Subcutaneous adipose tissue (tissue), 4 donors: ENCODE data around the gene RASIP1. TPM values are rescaled to one million over a fixed set of nuclear protein-coding genes. Genes with fewer than 3 reads are reported as not detected.

Source experiments
- CTCF ChIP-seq: fragments of 450-650 bp; IDR thresholded peaks from one replicate; pipeline ENCODE4 v1.5.1; 2016; ENCODE audit warnings: low read depth, mild to moderate bottlenecking, control low read depth, antibody characterized with exemption, moderate library complexity
- total RNA-seq, 4 donors: library from RNA; depleted of rRNA; stranded (reverse); fragments of >200 nt; gene quantifications; one replicate each; pipeline ENCODE4 v1.1.0, GENCODE V29; 2016

RASIP1 gene
- total RNA-seq, 4 donors from 2014 or later: 4.1 to 38.1 (median 11.5) TPM

DNA sequence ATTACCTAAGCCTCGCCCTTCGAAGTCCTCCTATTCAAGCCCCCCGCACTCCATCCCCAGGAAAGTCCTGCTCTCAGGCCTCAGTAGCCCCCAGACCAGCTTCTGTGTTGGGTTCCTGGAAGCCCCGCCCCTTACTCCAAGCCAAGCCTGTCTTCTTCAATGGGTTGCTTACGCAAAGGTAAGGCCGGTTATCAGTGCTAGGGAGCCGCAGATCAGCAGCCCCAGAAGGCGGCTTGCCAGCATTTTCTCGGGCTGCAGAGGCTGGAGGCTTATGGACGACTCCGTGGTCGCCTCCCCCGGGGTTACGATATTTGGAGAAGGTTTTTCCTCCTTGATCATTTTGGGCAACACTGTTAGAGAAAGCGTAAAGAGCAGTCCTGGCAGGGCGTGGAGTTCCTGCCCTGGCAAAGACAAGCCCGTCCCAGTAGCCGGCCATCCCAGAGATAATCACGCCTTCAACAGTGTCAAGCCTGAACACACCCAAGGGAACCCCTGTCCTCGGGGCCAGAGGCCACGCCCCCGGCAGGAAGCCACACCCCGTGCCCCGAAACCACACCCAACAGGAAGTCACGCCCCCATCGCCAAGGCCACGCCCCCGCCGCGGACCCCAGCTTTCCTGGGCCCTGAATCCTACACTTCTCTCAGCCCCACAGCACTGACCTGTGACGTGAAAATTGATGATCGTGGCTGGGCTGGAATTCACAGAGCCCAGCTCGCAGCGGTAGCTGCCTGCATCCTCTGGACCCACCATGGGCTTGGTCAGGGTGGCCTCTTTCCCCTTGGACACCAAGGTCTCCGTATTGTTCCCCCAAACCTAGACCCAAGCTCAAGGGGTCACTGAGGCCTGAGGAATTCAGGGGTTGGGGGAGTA lies 954 bp upstream of the RASIP1 start:
- TF ChIP-seq CTCF: no peak

- TF ChIP-seq CTCF: no peak
These were observed 826 bp downstream of the RASIP1 start for GRCh38 chr19:48739404-48740163.

DNA sequence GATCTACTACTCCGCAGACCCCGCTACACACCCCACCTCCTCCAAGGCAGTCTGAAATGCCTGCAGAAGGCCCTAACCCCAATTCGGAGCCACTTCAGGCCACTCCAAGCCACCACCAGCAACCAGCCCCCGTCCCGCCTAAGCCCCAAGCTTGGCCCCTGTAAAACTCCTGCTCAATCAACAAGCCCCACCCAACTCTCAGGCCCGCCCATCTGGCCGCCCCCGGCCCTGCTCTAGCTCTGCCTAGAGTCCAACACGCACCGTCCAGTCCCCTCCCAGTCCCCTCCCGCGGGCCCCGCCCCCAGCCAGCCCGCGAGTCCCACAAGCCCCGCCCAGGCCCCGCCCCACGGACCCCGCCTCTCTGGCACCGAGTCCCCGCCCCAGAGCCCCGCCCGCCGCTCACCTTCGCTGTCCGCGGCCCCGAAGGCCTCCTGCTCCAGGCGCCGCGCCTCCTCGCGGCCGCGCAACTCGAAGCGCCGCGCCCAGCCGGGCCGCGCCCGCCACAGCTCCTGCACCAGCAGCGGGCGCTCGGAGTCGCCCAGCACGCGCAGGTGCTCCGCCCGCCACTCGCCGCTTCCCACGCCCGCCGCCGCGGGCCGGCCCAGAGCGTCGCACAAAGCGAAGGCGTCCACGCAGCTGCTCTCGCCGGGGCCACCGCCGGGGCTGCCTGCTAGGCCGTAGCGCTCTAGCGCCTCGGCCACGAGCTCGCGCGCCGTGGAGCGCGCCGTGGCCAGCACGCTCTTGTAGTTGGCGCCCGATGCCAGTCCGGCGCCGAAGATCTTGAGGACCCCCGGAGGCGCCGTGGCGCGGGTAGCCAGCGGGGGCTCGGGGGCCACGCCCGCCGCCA lies 1.6 kb downstream of the RASIP1 start:
- no peak for TF ChIP-seq CTCF

DNA sequence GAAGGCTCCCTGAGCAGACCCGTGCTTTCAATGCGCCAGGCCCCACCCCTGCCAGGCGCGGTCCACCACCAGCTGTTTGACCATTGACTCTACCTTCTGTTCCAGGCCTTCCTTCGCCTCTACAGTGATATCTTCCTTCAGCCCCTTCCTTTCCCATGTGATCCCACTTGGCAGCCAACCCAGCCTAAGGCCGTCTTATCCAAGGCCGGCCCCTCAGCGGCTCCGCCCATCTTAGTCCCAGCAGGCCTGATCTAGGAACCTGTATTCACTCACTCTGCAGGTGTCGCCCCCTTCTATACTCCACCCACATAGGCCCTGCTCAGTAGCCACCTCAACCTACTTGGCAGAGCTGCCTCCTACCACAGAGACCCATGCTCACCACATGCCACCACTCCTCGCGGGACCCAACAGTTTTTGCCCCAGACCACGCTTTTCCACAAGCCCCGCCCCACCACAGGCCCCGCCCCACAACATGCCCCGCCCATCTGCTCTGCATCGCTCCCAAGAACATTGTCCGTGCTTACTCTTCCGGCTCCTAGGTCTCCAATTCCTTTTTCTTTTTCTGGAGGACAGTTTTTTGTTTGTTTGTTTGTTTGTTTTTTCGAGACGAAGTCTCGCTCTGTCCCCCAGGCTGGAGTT lies 2.9 kb downstream of the RASIP1 start:
- no peak for TF ChIP-seq CTCF

- TF ChIP-seq CTCF: no peak
These were observed 5.3 kb downstream of the RASIP1 start for GRCh38 chr19:48735031-48735615.

DNA sequence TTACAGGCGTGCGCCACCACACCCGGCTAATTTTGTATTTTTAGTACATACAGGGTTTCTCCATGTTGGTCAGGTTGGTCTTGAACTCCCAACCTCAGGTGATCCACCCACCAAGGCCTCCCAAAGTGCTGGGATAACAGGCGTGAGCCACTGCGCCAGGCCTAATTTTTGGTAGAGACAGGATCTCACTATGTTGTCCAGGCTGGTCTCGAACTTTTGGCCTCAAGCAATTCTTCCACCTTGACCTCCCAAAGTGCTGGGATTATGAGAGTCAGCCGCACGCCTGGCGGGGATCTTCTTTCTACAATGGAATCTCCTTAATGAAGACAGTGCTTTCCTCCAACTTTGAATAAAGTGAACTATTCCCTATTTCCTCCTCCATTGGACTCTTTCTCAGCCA lies 5.8 kb downstream of the RASIP1 start:
- no peak for TF ChIP-seq CTCF
